Gastroesophageal sphincter (tissue), 3 donors: ENCODE results near the gene TCEANC2.

Experiments used
- POLR2A ChIP-seq, 2 donors: fragments of 450-650 bp; IDR thresholded peaks; one replicate each; pipeline ENCODE4 v1.6.1; 2017; ENCODE audit warnings: antibody characterized with exemption in 2 of 2, mild to moderate bottlenecking in 2 of 2, moderate library complexity in 1 of 2
- TF ChIP-seq, protein P1 (sequence below), 4 experiments: fragments of 200-600 bp in 2 of 4; fragments of 450-650 bp in 2 of 4; sonication (generic) in 1 of 4; IDR thresholded peaks; one replicate each; pipeline ENCODE4 v1.5.1; 2017 to 2019; ENCODE audit warnings: antibody characterized with exemption in 4 of 4, mild to moderate bottlenecking in 2 of 4, moderate library complexity in 2 of 4

DNA sequence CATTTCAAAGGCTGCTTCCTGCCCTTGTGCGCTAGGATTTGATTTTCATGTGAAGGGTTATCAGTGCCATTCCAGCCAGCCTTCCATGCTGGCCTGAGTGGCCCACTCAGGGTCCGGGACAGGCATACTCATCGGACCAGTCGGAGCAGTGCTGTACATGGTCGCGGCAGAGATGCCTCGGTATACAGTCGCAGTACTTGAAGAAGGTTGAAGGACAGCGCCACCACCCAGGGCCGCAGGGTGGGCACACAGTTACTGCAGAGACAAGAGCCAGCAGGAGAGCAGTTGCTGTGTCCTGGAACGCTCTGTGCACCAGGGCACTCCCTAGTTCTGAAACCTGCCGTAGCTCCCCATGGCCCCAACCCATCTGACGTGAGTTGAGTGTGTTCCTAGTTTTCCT, 44.5 kb upstream of the TCEANC2 start:
- TF ChIP-seq, protein P1, sequence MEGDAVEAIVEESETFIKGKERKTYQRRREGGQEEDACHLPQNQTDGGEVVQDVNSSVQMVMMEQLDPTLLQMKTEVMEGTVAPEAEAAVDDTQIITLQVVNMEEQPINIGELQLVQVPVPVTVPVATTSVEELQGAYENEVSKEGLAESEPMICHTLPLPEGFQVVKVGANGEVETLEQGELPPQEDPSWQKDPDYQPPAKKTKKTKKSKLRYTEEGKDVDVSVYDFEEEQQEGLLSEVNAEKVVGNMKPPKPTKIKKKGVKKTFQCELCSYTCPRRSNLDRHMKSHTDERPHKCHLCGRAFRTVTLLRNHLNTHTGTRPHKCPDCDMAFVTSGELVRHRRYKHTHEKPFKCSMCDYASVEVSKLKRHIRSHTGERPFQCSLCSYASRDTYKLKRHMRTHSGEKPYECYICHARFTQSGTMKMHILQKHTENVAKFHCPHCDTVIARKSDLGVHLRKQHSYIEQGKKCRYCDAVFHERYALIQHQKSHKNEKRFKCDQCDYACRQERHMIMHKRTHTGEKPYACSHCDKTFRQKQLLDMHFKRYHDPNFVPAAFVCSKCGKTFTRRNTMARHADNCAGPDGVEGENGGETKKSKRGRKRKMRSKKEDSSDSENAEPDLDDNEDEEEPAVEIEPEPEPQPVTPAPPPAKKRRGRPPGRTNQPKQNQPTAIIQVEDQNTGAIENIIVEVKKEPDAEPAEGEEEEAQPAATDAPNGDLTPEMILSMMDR (IDR thresholded peaks at IDR 0.05) = no peak
- no peak for TF ChIP-seq POLR2A (IDR thresholded peaks at IDR 0.05)
